HG03442 (cell line): ENCODE data around the gene BCAS3.
"Not testable (repeated sequence)": the region's sequence is repeated elsewhere in the genome, so short reads cannot be mapped to it uniquely, and the experiment has no call there.

ENCODE experiments used
- ATAC-seq: cut with Tn5 transposase; IDR thresholded peaks from one replicate; pipeline ENCODE4 v1.9.1; 2021; ENCODE audit warnings: mild to moderate bottlenecking, moderate library complexity; ENCODE audit not compliant: unreplicated experiment

The BCAS3 gene

GRCh38 chr17:61351745-61352407 lies 674.2 kb downstream of the BCAS3 start:
- ATAC-seq: no peak

- ATAC-seq: no peak
Measured at GRCh38 chr17:61352408-61352770, 674.7 kb downstream of the BCAS3 start.

- ATAC-seq: no peak
Measured at GRCh38 chr17:61352781-61353491, 675.3 kb downstream of the BCAS3 start.

GRCh38 chr17:61353615-61354014 lies 676.0 kb downstream of the BCAS3 start:
- no peak for ATAC-seq

- ATAC-seq: no peak
Measured at GRCh38 chr17:61354895-61355874, 677.5 kb downstream of the BCAS3 start.

- not testable (repeated sequence) for ATAC-seq
Measured at GRCh38 chr17:61357061-61357460, 679.4 kb downstream of the BCAS3 start.

- not testable (repeated sequence) for ATAC-seq
Measured at GRCh38 chr17:61359513-61359912, 681.9 kb downstream of the BCAS3 start.

- ATAC-seq: no peak
Measured at GRCh38 chr17:61360318-61360943, 682.8 kb downstream of the BCAS3 start.

GRCh38 chr17:61361084-61361483 lies 683.4 kb downstream of the BCAS3 start:
- ATAC-seq: no peak

GRCh38 chr17:61362396-61362795 lies 684.7 kb downstream of the BCAS3 start:
- no peak for ATAC-seq

GRCh38 chr17:61362852-61363600 lies 685.4 kb downstream of the BCAS3 start:
- no peak for ATAC-seq

- no peak for ATAC-seq
Measured at GRCh38 chr17:61363601-61364462, 686.2 kb downstream of the BCAS3 start.

- no peak for ATAC-seq
Measured at GRCh38 chr17:61364463-61364846, 686.8 kb downstream of the BCAS3 start.

GRCh38 chr17:61366076-61366714 lies 688.5 kb downstream of the BCAS3 start:
- no peak for ATAC-seq

GRCh38 chr17:61366715-61367413 lies 689.2 kb downstream of the BCAS3 start:
- ATAC-seq: no peak

GRCh38 chr17:61368049-61368831 lies 690.6 kb downstream of the BCAS3 start:
- no peak for ATAC-seq

- no peak for ATAC-seq
Measured at GRCh38 chr17:61368832-61369450, 691.3 kb downstream of the BCAS3 start.
